22Rv1 (cell line): ENCODE measurements around the gene PDP2.

Experiments used
- CTCF ChIP-seq: fragments of 450-650 bp; IDR thresholded peaks from 2 replicates; pipeline ENCODE4 v1.5.1; 2017; ENCODE audit warnings: mild to moderate bottlenecking
- ZFX ChIP-seq: fragments of 450-650 bp; IDR thresholded peaks from 2 replicates; pipeline ENCODE4 v1.6.1; 2017; ENCODE audit warnings: antibody characterized with exemption, borderline replicate concordance

GRCh38 chr16:66898933-66899309, 18.6 kb downstream of the PDP2 start:
- no peak for TF ChIP-seq CTCF
- TF ChIP-seq ZFX = no peak
